ENCODE measurements around the gene EPN2. TPM values are rescaled to one million over a fixed set of nuclear protein-coding genes. Genes with fewer than 3 reads are reported as not detected.
A peak's percentile ranks its signal among the peaks of the same experiment; 100 is the strongest.

The EPN2 gene
- total RNA-seq, 4 donors from 2014 or later: 92.7 to 141 (median 119) TPM

GRCh38 chr17:19361326-19361725, 124.2 kb downstream of the EPN2 start:
- TF ChIP-seq CTCF (IDR thresholded peaks at IDR 0.05) (no peak), POLR2A (IDR thresholded peaks at IDR 0.05) (no peak), EP300 (IDR thresholded peaks at IDR 0.05) (no peak)
- 67 to 69% methylated on average over 6 of the region's 6 CpGs for WGBS, 2 donors
- no peak for DNase-seq (ENCODE audit: low spot score in 2 of 2)
- peak overlapping the region in 2 of 4 donors; percentile 63 to 97 for H3K27ac ChIP-seq
- H3K4me3 ChIP-seq: no peak overlapping the region
- peaks cover 0 to 40% (median 0%) of the 10 kb centered on the region in 3 donors for H3K36me3 ChIP-seq
- H3K4me1 ChIP-seq: peaks cover 0 to 35% (median 12%) of the 10 kb centered on the region in 4 donors
- H3K27me3 ChIP-seq: no peaks in the 10 kb centered on the region
- H3K9me3 ChIP-seq: no peaks in the 10 kb centered on the region

GRCh38 chr17:19361944-19362276, 124.7 kb downstream of the EPN2 start:
- peak overlapping the region; percentile 63 to 97 (median 84) for H3K27ac ChIP-seq

GRCh38 chr17:19362277-19363113, 125.3 kb downstream of the EPN2 start, which contains the start of gene B9D1:
Gene B9D1, minus strand, starts transcription at chr17:19362723. Its CDS starts 154 bp downstream, at chr17:19362569.
- Histone ChIP-seq H3K27ac (peak within 1 kb of the TSS; percentile 63 to 97 (median 84)), H3K9me3 (no peaks in the 10 kb centered on the region), H3K27me3 (no peaks in the 10 kb centered on the region), H3K4me3 (peak within 1 kb of the TSS; percentile 77 to 97 (median 88)), H3K36me3 (peaks cover 0 to 28% (median 0%) of the 10 kb centered on the region in 3 donors), H3K4me1 (peaks cover 0 to 35% (median 12%) of the 10 kb centered on the region in 4 donors)
- 0 to 1% methylated on average over 17 to 64 of the region's 83 CpGs for WGBS, 2 donors
- TF ChIP-seq POLR2A (IDR thresholded peaks at IDR 0.05) (peak in 1 of 2 donors; percentile 49), CTCF (IDR thresholded peaks at IDR 0.05) (peak; percentile 92 to 100 (median 94)), EP300 (IDR thresholded peaks at IDR 0.05) (peak; percentile 75 to 87)
- DNase-seq (ENCODE audit: low spot score in 2 of 2): peak; percentile 90 to 91

More at GRCh38 chr17:19361944-19362276, 124.7 kb downstream of the EPN2 start:
- WGBS, 2 donors: 16 to 20% methylated on average over 16 of the region's 16 CpGs
- H3K27me3 ChIP-seq: no peaks in the 10 kb centered on the region
- H3K36me3 ChIP-seq: peaks cover 0 to 34% (median 0%) of the 10 kb centered on the region in 3 donors
- DNase-seq (ENCODE audit: low spot score in 2 of 2): no peak
- peak overlapping the region; percentile 77 to 97 (median 88) for H3K4me3 ChIP-seq
- no peak for TF ChIP-seq EP300 (IDR thresholded peaks at IDR 0.05)
- no peak for TF ChIP-seq CTCF (IDR thresholded peaks at IDR 0.05)
- no peak for TF ChIP-seq POLR2A (IDR thresholded peaks at IDR 0.05)
- H3K9me3 ChIP-seq: no peaks in the 10 kb centered on the region
- peaks cover 0 to 35% (median 12%) of the 10 kb centered on the region in 4 donors for H3K4me1 ChIP-seq

- Histone ChIP-seq H3K4me1 (peaks cover 0 to 37% (median 12%) of the 10 kb centered on the region in 4 donors), H3K27me3 (no peaks in the 10 kb centered on the region), H3K9me3 (no peaks in the 10 kb centered on the region), H3K36me3 (peaks cover 0 to 22% (median 0%) of the 10 kb centered on the region in 3 donors), H3K4me3 (peak overlapping the region; percentile 77 to 97 (median 88)), H3K27ac (peak overlapping the region; percentile 63 to 97 (median 84))
- TF ChIP-seq EP300 (IDR thresholded peaks at IDR 0.05) (no peak), POLR2A (IDR thresholded peaks at IDR 0.05) (no peak), CTCF (IDR thresholded peaks at IDR 0.05) (no peak)
- no peak for DNase-seq (ENCODE audit: low spot score in 2 of 2)
- WGBS, 2 donors: 26 to 29% methylated on average over 14 of the region's 14 CpGs
These were observed 125.9 kb downstream of the EPN2 start for GRCh38 chr17:19363114-19363438.

GRCh38 chr17:19363460-19364035, 126.4 kb downstream of the EPN2 start:
- no peak for DNase-seq (ENCODE audit: low spot score in 2 of 2)

More at GRCh38 chr17:19363460-19364035, 126.4 kb downstream of the EPN2 start:
- no peaks in the 10 kb centered on the region for H3K27me3 ChIP-seq
- H3K27ac ChIP-seq: peak overlapping the region in 2 of 4 donors; percentile 63 to 97
- no peaks in the 10 kb centered on the region for H3K9me3 ChIP-seq
- peaks cover 0 to 17% (median 0%) of the 10 kb centered on the region in 3 donors for H3K36me3 ChIP-seq
- 45 to 64% methylated on average over 6 of the region's 6 CpGs for WGBS, 2 donors
- peaks cover 0 to 41% (median 12%) of the 10 kb centered on the region in 4 donors for H3K4me1 ChIP-seq
- no peak for TF ChIP-seq CTCF (IDR thresholded peaks at IDR 0.05)
- no peak for TF ChIP-seq POLR2A (IDR thresholded peaks at IDR 0.05)
- no peak for TF ChIP-seq EP300 (IDR thresholded peaks at IDR 0.05)
- no peak overlapping the region for H3K4me3 ChIP-seq

All from tibial nerve (tissue), 4 donors.